PC-3 (cell line): Measurements from ENCODE around the gene LGR4.

Source experiments
- EZH2phosphoT487 ChIP-seq: fragments of 300-600 bp; sonication (generic); IDR thresholded peaks from 2 replicates; pipeline ENCODE4 v1.6.1; 2018; ENCODE audit warnings: mild to moderate bottlenecking, antibody characterized with exemption, low read length, borderline replicate concordance
- TF ChIP-seq, protein P1 (sequence below): fragments of 300-600 bp; sonication (generic); conservative IDR thresholded peaks from 2 replicates; pipeline ENCODE4 v1.5.1; 2017; ENCODE audit warnings: antibody characterized with exemption, low read depth, mild to moderate bottlenecking, low read length

DNA sequence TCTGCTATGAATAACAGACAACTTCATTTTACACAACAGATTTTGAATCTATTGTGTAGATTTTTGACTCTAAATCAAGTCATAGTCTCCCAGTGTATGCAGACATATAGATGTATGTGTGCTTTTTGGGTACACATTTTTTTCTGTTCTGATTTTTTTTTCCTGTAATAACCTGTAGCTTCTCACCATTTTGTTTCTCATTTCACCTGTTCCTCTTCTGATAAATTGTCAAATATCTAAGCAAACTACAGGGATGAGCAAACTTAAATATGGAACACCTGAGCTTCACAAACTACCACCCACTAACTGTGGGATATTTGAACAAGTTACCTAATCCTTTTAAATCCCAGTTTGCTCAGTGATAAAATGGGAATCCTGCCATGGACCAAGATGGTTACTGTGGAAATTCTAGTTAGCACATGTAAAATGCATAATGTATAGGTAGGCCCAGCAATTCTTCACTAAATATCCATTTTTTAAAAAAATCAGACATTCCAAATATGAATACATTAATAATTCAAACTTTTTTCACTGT is 15.7 kb downstream of the LGR4 start:
- TF ChIP-seq, protein P1, sequence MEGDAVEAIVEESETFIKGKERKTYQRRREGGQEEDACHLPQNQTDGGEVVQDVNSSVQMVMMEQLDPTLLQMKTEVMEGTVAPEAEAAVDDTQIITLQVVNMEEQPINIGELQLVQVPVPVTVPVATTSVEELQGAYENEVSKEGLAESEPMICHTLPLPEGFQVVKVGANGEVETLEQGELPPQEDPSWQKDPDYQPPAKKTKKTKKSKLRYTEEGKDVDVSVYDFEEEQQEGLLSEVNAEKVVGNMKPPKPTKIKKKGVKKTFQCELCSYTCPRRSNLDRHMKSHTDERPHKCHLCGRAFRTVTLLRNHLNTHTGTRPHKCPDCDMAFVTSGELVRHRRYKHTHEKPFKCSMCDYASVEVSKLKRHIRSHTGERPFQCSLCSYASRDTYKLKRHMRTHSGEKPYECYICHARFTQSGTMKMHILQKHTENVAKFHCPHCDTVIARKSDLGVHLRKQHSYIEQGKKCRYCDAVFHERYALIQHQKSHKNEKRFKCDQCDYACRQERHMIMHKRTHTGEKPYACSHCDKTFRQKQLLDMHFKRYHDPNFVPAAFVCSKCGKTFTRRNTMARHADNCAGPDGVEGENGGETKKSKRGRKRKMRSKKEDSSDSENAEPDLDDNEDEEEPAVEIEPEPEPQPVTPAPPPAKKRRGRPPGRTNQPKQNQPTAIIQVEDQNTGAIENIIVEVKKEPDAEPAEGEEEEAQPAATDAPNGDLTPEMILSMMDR: no peak
- no peak for TF ChIP-seq EZH2phosphoT487
